Measurements from ENCODE around the gene ANKRD6. TPM values are rescaled to one million over a fixed set of nuclear protein-coding genes. Genes with fewer than 3 reads are reported as not detected.

ANKRD6 gene
- polyA plus RNA-seq, 1 of the 3 experiments (the other 2 are of a cell fraction), result 2.6 TPM

GRCh38 chr6:89613790-89614189, 180.8 kb downstream of the ANKRD6 start (continued):
- TF ChIP-seq REST (IDR thresholded peaks at IDR 0.05; ENCODE audit: low read depth, low read length) (no peak), POLR2AphosphoS5 (IDR thresholded peaks at IDR 0.05; ENCODE audit: low read depth, low read length) (no peak)

- no peaks in the 10 kb centered on the region for H4K20me1 ChIP-seq (ENCODE audit: insufficient read depth)
- TF ChIP-seq ELF1 (IDR thresholded peaks at IDR 0.05) (no peak), RFX5 (IDR thresholded peaks at IDR 0.05; ENCODE audit: low read length) (no peak), MAX (IDR thresholded peaks at IDR 0.05; ENCODE audit: low read depth) (no peak), TCF12 (IDR thresholded peaks at IDR 0.05) (no peak), CHD2 (IDR thresholded peaks at IDR 0.05; ENCODE audit: low read length, partially characterized antibody) (no peak)
- no peaks in the 10 kb centered on the region for H3K9me2 ChIP-seq
- POLR2A ChIA-PET, result no interaction called here
- no peak for DNase-seq
- no peak overlapping the region for H3K27ac ChIP-seq (ENCODE audit: low read depth in 2 of 2, low read length in 1 of 2)
- H3K4me3 ChIP-seq (ENCODE audit: low read depth in 2 of 2, low read length in 1 of 2), result no peak overlapping the region
- no peak overlapping the region for H2AFZ ChIP-seq (ENCODE audit: low read depth)
- WGBS (ENCODE audit: low lambda C conversion rate), result 76% methylated on average over 5 of the region's 5 CpGs
- no peaks in the 10 kb centered on the region for H3K79me2 ChIP-seq (ENCODE audit: insufficient read depth)
- H3K4me2 ChIP-seq, result no peak overlapping the region
- no peak overlapping the region for H3K9ac ChIP-seq
- H3K4me1 ChIP-seq (ENCODE audit: control insufficient read depth in 1 of 2, insufficient read depth in 2 of 2, low read depth in 1 of 2, low read length in 1 of 2), result no peaks in the 10 kb centered on the region
- H3K9me3 ChIP-seq, result no peaks in the 10 kb centered on the region
- H3K36me3 ChIP-seq (replicated peaks in 1 of 2; ENCODE audit: control insufficient read depth in 1 of 2, insufficient read depth in 2 of 2, low read length in 1 of 2), result no peaks in the 10 kb centered on the region
- CTCF ChIA-PET, result interaction anchor here (2.8 kb wide), 1 partner anchor 184 kb away, joined by 7 read pairs; no protein-coding TSS in a partner anchor
- no peaks in the 10 kb centered on the region for H3F3A ChIP-seq (replicated peaks; ENCODE audit: insufficient read depth)
- no peaks in the 10 kb centered on the region for H3K27me3 ChIP-seq (ENCODE audit: insufficient read depth)
Measured at GRCh38 chr6:89615882-89616281, 182.9 kb downstream of the ANKRD6 start.

GRCh38 chr6:89616531-89616930, 183.6 kb downstream of the ANKRD6 start:
- Histone ChIP-seq H2AFZ (ENCODE audit: low read depth) (no peak overlapping the region), H3K27me3 (ENCODE audit: insufficient read depth) (no peaks in the 10 kb centered on the region), H3K27ac (ENCODE audit: low read depth in 2 of 2, low read length in 1 of 2) (no peak overlapping the region), H3K36me3 (replicated peaks in 1 of 2; ENCODE audit: control insufficient read depth in 1 of 2, insufficient read depth in 2 of 2, low read length in 1 of 2) (no peaks in the 10 kb centered on the region), H3K9me3 (no peaks in the 10 kb centered on the region), H3K79me2 (ENCODE audit: insufficient read depth) (no peaks in the 10 kb centered on the region), H3K9ac (no peak overlapping the region), H3K4me3 (ENCODE audit: low read depth in 2 of 2, low read length in 1 of 2) (no peak overlapping the region), H3F3A (replicated peaks; ENCODE audit: insufficient read depth) (no peaks in the 10 kb centered on the region), H3K9me2 (no peaks in the 10 kb centered on the region), H3K4me1 (ENCODE audit: control insufficient read depth in 1 of 2, insufficient read depth in 2 of 2, low read depth in 1 of 2, low read length in 1 of 2) (no peaks in the 10 kb centered on the region), H4K20me1 (ENCODE audit: insufficient read depth) (no peaks in the 10 kb centered on the region), H3K4me2 (no peak overlapping the region)
- CTCF ChIA-PET, result interaction anchor here (1.8 to 2.8 kb wide), 2 partner anchors 16 to 184 kb away, joined by 4 to 7 read pairs; no protein-coding TSS in a partner anchor
- 88% methylated on average over 3 of the region's 5 CpGs for WGBS (ENCODE audit: low lambda C conversion rate)
- POLR2A ChIA-PET, result no interaction called here
- DNase-seq, result no peak
- TF ChIP-seq FOXM1 (IDR thresholded peaks at IDR 0.05; ENCODE audit: low read depth) (no peak), RCOR1 (IDR thresholded peaks at IDR 0.05; ENCODE audit: low read length) (no peak), SIN3A (IDR thresholded peaks at IDR 0.05; ENCODE audit: borderline replicate concordance, low read depth, low read length) (no peak), USF1 (IDR thresholded peaks at IDR 0.05; ENCODE audit: borderline replicate concordance, low read depth) (no peak), POLR2AphosphoS5 (IDR thresholded peaks at IDR 0.05; ENCODE audit: low read depth, low read length) (no peak), EZH2phosphoT487 (IDR thresholded peaks at IDR 0.05; ENCODE audit: borderline replicate concordance, low read depth) (no peak), EP300 (IDR thresholded peaks at IDR 0.05; ENCODE audit: borderline replicate concordance in 1 of 2, low read depth in 1 of 2, low read length in 1 of 2) (no peak), ZBTB33 (IDR thresholded peaks at IDR 0.05; ENCODE audit: borderline replicate concordance, low read depth) (no peak), SMC3 (IDR thresholded peaks at IDR 0.05; ENCODE audit: low read depth, low read length) (no peak), RXRA (IDR thresholded peaks at IDR 0.05; ENCODE audit: borderline replicate concordance, low read depth) (no peak), JUND (IDR thresholded peaks at IDR 0.05) (no peak), MEF2A (IDR thresholded peaks at IDR 0.05; ENCODE audit: borderline replicate concordance, low read depth) (no peak), RFX5 (IDR thresholded peaks at IDR 0.05; ENCODE audit: low read length) (no peak), ELF1 (IDR thresholded peaks at IDR 0.05) (no peak), FOSL2 (IDR thresholded peaks at IDR 0.05; ENCODE audit: borderline replicate concordance, low read depth) (no peak), IRF3 (IDR thresholded peaks at IDR 0.05; ENCODE audit: low read depth, low read length) (no peak)
